H1 (cell line): Measurements from ENCODE around the gene ENTPD8. TPM values are rescaled to one million over a fixed set of nuclear protein-coding genes. Genes with fewer than 3 reads are reported as not detected.

Experiments used
- CTCF ChIA-PET: fragments of 300-600 bp; sonication (Branson Sonifier 250); formaldehyde crosslinking; loops from one replicate; lab custom pipeline; 2021; ENCODE audit not compliant: partially characterized antibody; lab: Charles Lee
- POLR2A ChIA-PET: fragments of 300-600 bp; sonication (Branson Sonifier 250); formaldehyde crosslinking; loops from one replicate; lab custom pipeline; 2021; ENCODE audit warnings: inconsistent platforms; ENCODE audit not compliant: partially characterized antibody; lab: Charles Lee
- DNase-seq, 2 experiments: peaks; one replicate each; pipeline versions ENCODE4 v3.0.0 to v3.0.0-alpha.2; 2010 to 2022; ENCODE audit warnings: low spot score in 2 of 2, low read depth in 1 of 2, mixed read lengths in 1 of 2
- FAIRE-seq: peaks from 2 replicates; lab custom pipeline; 2011; peaks lifted over from hg19 to GRCh38; lab: Jason Lieb, UNC
- H2AFZ ChIP-seq: 2 replicates; pipeline ENCODE4 v1.8.1; 2012; ENCODE audit warnings: low read length, inconsistent platforms
- H2AK5ac ChIP-seq: 2 replicates; pipeline ENCODE4 v1.6.1; 2013; ENCODE audit warnings: low read depth, low read length
- H2BK120ac ChIP-seq: replicated peaks from 2 replicates; pipeline ENCODE3; 2013; ENCODE audit warnings: low read depth, low read length, inconsistent platforms
- H2BK12ac ChIP-seq: 2 replicates; pipeline ENCODE4 v1.6.1; 2013; ENCODE audit warnings: low read depth, low read length
- H2BK15ac ChIP-seq: 2 replicates; pipeline ENCODE4 v1.6.1; 2013; ENCODE audit warnings: low read length
- H2BK20ac ChIP-seq: 2 replicates; pipeline ENCODE4 v1.6.1; 2013; ENCODE audit warnings: low read length
- H2BK5ac ChIP-seq: 2 replicates; pipeline ENCODE4 v1.6.1; 2013; ENCODE audit warnings: low read depth, low read length
- H3K14ac ChIP-seq: 2 replicates; pipeline ENCODE4 v1.6.1; 2013; ENCODE audit warnings: inconsistent platforms; ENCODE audit not compliant: insufficient read length
- H3K18ac ChIP-seq: 2 replicates; pipeline ENCODE4 v1.6.1; 2013; ENCODE audit warnings: low read length; ENCODE audit errors: extremely low read depth
- H3K23ac ChIP-seq: 2 replicates; pipeline ENCODE4 v1.6.1; 2013; ENCODE audit warnings: inconsistent platforms; ENCODE audit not compliant: insufficient read length
- H3K23me2 ChIP-seq: 2 replicates; pipeline ENCODE4 v1.6.1; 2013; ENCODE audit warnings: low read depth, low read length
- H3K27ac ChIP-seq: 2 replicates; pipeline ENCODE4 v1.6.1; 2011; ENCODE audit warnings: low read depth, low read length, inconsistent platforms
- H3K27me3 ChIP-seq, 4 experiments: replicated peaks in 1 of 4; 1 replicate in 1 of 4; 2 replicates in 3 of 4; pipeline versions ENCODE4 v1.6.1 to v1.8.1; 2011 to 2013; ENCODE audit warnings: low read length in 3 of 4, mild to moderate bottlenecking in 3 of 4, inconsistent platforms in 2 of 4, mixed read lengths in 2 of 4, moderate library complexity in 1 of 4; ENCODE audit not compliant: control insufficient read depth in 3 of 4, insufficient read depth in 3 of 4; ENCODE audit errors: extremely low read depth in 1 of 4
- H3K36me3 ChIP-seq, 4 experiments: 2 replicates each; pipeline versions ENCODE4 v1.6.1 to v1.8.1; 2011 to 2013; ENCODE audit warnings: mild to moderate bottlenecking in 4 of 4, low read length in 3 of 4, moderate library complexity in 2 of 4, control low read depth in 1 of 4, inconsistent platforms in 1 of 4; ENCODE audit not compliant: insufficient read depth in 4 of 4, control insufficient read depth in 2 of 4
- H3K4ac ChIP-seq: replicated peaks from 2 replicates; pipeline ENCODE3; 2013; ENCODE audit warnings: low read length, low read depth, mixed read lengths, inconsistent platforms; ENCODE audit not compliant: insufficient read length
- H3K4me1 ChIP-seq, 4 experiments: replicated peaks in 1 of 4; 1 replicate in 1 of 4; 2 replicates in 3 of 4; pipeline versions ENCODE4 v1.6.1 to v1.8.1; 2011 to 2013; ENCODE audit warnings: low read length in 3 of 4, inconsistent platforms in 2 of 4, mixed read lengths in 1 of 4; ENCODE audit not compliant: insufficient read depth in 4 of 4, control insufficient read depth in 3 of 4
- H3K4me2 ChIP-seq, 2 experiments: 2 replicates each; pipeline versions ENCODE4 v1.6.1 to v1.8.1; 2011 to 2013; ENCODE audit warnings: low read depth in 2 of 2, low read length in 2 of 2, control low read depth in 1 of 2, inconsistent platforms in 1 of 2, mild to moderate bottlenecking in 1 of 2; ENCODE audit not compliant: insufficient read depth in 1 of 2
- H3K4me3 ChIP-seq, 4 experiments: fragments of 200-600, 300-600 bp in 1 of 4; sonication (generic), shearing (Covaris generic), sonication (Bioruptor Twin) in 1 of 4; 2 replicates each; pipeline versions ENCODE4 v1.5.1 to v1.8.1; 2011 to 2016; ENCODE audit warnings: low read length in 4 of 4, low read depth in 3 of 4, control low read depth in 2 of 4, inconsistent platforms in 2 of 4, mild to moderate bottlenecking in 2 of 4, mixed read lengths in 1 of 4, moderate library complexity in 1 of 4; ENCODE audit not compliant: insufficient read depth in 2 of 4; ENCODE audit errors: extremely low read depth in 1 of 4
- H3K56ac ChIP-seq: replicated peaks from 2 replicates; pipeline ENCODE3; 2013; ENCODE audit warnings: low read depth, mild to moderate bottlenecking, mixed read lengths, low read length, inconsistent platforms; ENCODE audit not compliant: insufficient read length
- H3K79me1 ChIP-seq: 2 replicates; pipeline ENCODE4 v1.6.1; 2013; ENCODE audit warnings: low read depth, low read length, control low read depth
- H3K79me2 ChIP-seq, 2 experiments: 2 replicates each; pipeline versions ENCODE4 v1.6.1 to v1.8.1; 2012 to 2013; ENCODE audit warnings: low read length in 2 of 2, mild to moderate bottlenecking in 2 of 2, inconsistent platforms in 1 of 2; ENCODE audit not compliant: insufficient read depth in 2 of 2, control insufficient read depth in 1 of 2
- H3K9ac ChIP-seq, 4 experiments: replicated peaks in 1 of 4; 1 replicate in 1 of 4; 2 replicates in 3 of 4; pipeline versions ENCODE4 v1.6.1 to v1.8.1; 2011 to 2013; ENCODE audit warnings: low read depth in 3 of 4, low read length in 3 of 4, control low read depth in 2 of 4, mild to moderate bottlenecking in 2 of 4, moderate library complexity in 2 of 4, inconsistent platforms in 1 of 4; ENCODE audit errors: extremely low read depth in 1 of 4
- H3K9me3 ChIP-seq, 2 experiments: 2 replicates each; pipeline versions ENCODE4 v1.6.1 to v1.8.1; 2012 to 2013; ENCODE audit warnings: mild to moderate bottlenecking in 2 of 2, moderate library complexity in 2 of 2, control low read depth in 1 of 2, inconsistent platforms in 1 of 2, low read depth in 1 of 2, low read length in 1 of 2, mixed read lengths in 1 of 2; ENCODE audit not compliant: insufficient read depth in 2 of 2
- H4K20me1 ChIP-seq, 2 experiments: replicated peaks in 1 of 2; 2 replicates each; pipeline versions ENCODE3 to v1.8.1; 2011 to 2013; ENCODE audit warnings: inconsistent platforms in 2 of 2, low read length in 2 of 2, mild to moderate bottlenecking in 1 of 2; ENCODE audit not compliant: insufficient read depth in 2 of 2, control insufficient read depth in 1 of 2
- H4K5ac ChIP-seq: 2 replicates; pipeline ENCODE4 v1.6.1; 2013; ENCODE audit warnings: low read length, low read depth, mixed read lengths, inconsistent platforms; ENCODE audit not compliant: insufficient read length
- H4K8ac ChIP-seq: 2 replicates; pipeline ENCODE4 v1.8.0; 2013; ENCODE audit warnings: mild to moderate bottlenecking, moderate library complexity, low read length, inconsistent platforms; ENCODE audit not compliant: insufficient read depth; ENCODE audit errors: extremely low read depth
- H4K91ac ChIP-seq: replicated peaks from 2 replicates; pipeline ENCODE3; 2013; ENCODE audit warnings: low read length, mixed read lengths, inconsistent platforms; ENCODE audit not compliant: insufficient read length
- FOSL1 ChIP-seq: IDR thresholded peaks from 2 replicates; pipeline ENCODE4 v1.6.1; 2011; ENCODE audit warnings: mild to moderate bottlenecking, low read depth, low read length, moderate library complexity; ENCODE audit not compliant: insufficient read depth
- SIRT6 ChIP-seq: IDR thresholded peaks from one replicate; pipeline ENCODE4 v1.7.1; 2012; ENCODE audit warnings: low read length, inconsistent platforms
- TAF1 ChIP-seq: IDR thresholded peaks from 2 replicates; pipeline ENCODE4 v1.6.1; 2011; ENCODE audit warnings: mild to moderate bottlenecking, low read depth, low read length
- WGBS, 2 experiments: shearing (Covaris generic) in 1 of 2; methylation state at CpG; one replicate each; pipeline versions ENCODE4 v1.1.6 to v1.1.7; 2013 to 2015; ENCODE audit warnings: low lambda C conversion rate in 2 of 2, mixed read lengths in 2 of 2, inconsistent platforms in 1 of 2, low coverage in 1 of 2, missing lambda C conversion rate in 1 of 2; ENCODE audit not compliant: insufficient replicate concordance in 2 of 2, insufficient coverage in 1 of 2, insufficient read length in 1 of 2; ENCODE audit errors: extremely low coverage in 1 of 2, missing lambda C conversion rate in 1 of 2; 5-methylcytosine and 5-hydroxymethylcytosine counted together
- polyA plus RNA-seq, 7 experiments: library from polyadenylated mRNA; depleted of rRNA in 3 of 7; stranded (reverse) in 5 of 7; unstranded in 2 of 7; fragments of >200 nt in 5 of 7; fragments of 200-250 nt in 2 of 7; gene quantifications; 1 replicate in 5 of 7; 2 replicates in 1 of 7; 4 replicates in 1 of 7; pipeline versions ENCODE4 v1.2.1 to v1.2.3, GENCODE V29; 2011 to 2013; ENCODE audit warnings: missing spikeins in 2 of 7, mixed read lengths in 2 of 7
- total RNA-seq: library from RNA; stranded (reverse); fragmentation: NEBNext Ultra II Directional; extraction: Animal tissue kit (Norgen Biotek cat#: 25700); gene quantifications from 2 replicates; pipeline ENCODE4 v1.2.1, GENCODE V29; 2021

ENTPD8 gene
- total and polyA plus RNA-seq, 2 of the 8 experiments (the other 6 are each of a cell fraction or from before 2014, with no cell fraction given), result 0.48 to 0.51 TPM

- Histone ChIP-seq H2AK5ac (no peak overlapping the region), H3K4me2 (peak overlapping the region; percentile 75 to 93), H2BK120ac (no peak overlapping the region), H3K79me1 (peaks cover 3% of the 10 kb centered on the region; the same call in 1 of the 2 replicates), H3K18ac (no peak overlapping the region), H3K9ac (no peak overlapping the region), H4K5ac (no peak overlapping the region), H4K8ac (peak overlapping the region; percentile 25; the same call in 1 of the 2 replicates), H3K9me3 (no peaks in the 10 kb centered on the region; a peak in 1 of 4 replicates), H3K79me2 (no peaks in the 10 kb centered on the region; a peak in 1 of 4 replicates), H3K4me1 (peaks cover 0 to 30% (median 22%) of the 10 kb centered on the region in 4 experiments; a peak in 6 of 7 replicates), H3K4ac (no peak overlapping the region), H4K20me1 (peaks cover 0 to 11% of the 10 kb centered on the region in 2 experiments), H3K27me3 (peaks cover 0 to 15% (median 9%) of the 10 kb centered on the region in 4 experiments; a peak in 5 of 7 replicates), H2AFZ (no peak overlapping the region), H3K23me2 (peaks cover 15% of the 10 kb centered on the region; the same call in 1 of the 2 replicates), H2BK12ac (0 out of 2 replicates have a peak overlapping the region, but pooled peaks have one; percentile 9), H3K14ac (no peak overlapping the region), H3K27ac (no peak overlapping the region), H2BK5ac (no peak overlapping the region), H2BK15ac (no peak overlapping the region), H2BK20ac (no peak overlapping the region), H3K4me3 (peak overlapping the region in 3 of 4 experiments; percentile 43 to 89 (median 60); a peak in 3 of 8 replicates), H4K91ac (no peak overlapping the region), H3K36me3 (peaks cover 0 to 14% (median 7%) of the 10 kb centered on the region in 4 experiments; a peak in 6 of 8 replicates), H3K56ac (no peak overlapping the region), H3K23ac (no peak overlapping the region)
- WGBS, 2 experiments, result 92% methylated on average over 39 of the region's 44 CpGs; no CpG with 5 or more reads in 1 of the 2 experiments
- TF ChIP-seq TAF1 (no peak), FOSL1 (no peak), SIRT6 (no peak)
- CTCF ChIA-PET, result interaction anchor here (0.7 to 1.3 kb wide), 3 partner anchors 14 to 155 kb away, joined by 3 to 4 read pairs (median 3); partner anchors contain the start of gene NRARP
- DNase-seq (no peak), FAIRE-seq (no peak)
- POLR2A ChIA-PET, result no interaction called here
These were observed 16.4 kb upstream of the ENTPD8 start for GRCh38 chr9:137457406-137458193.
